HepG2 (cell line): Measurements from ENCODE around the gene TBL2. TPM values are rescaled to one million over a fixed set of nuclear protein-coding genes. Genes with fewer than 3 reads are reported as not detected.

ENCODE experiments used
- BCL3 ChIP-seq: sonication (generic); formaldehyde crosslinking; IDR thresholded peaks from 2 replicates; pipeline ENCODE4 v1.5.1; 2020; ENCODE audit warnings: mild to moderate bottlenecking, missing genetic modification reagents, moderate library complexity
- CTCF ChIP-seq: sonication (generic); formaldehyde crosslinking; IDR thresholded peaks from 2 replicates; pipeline ENCODE4 v1.5.0; 2020; ENCODE audit warnings: mild to moderate bottlenecking, missing genetic modification reagents, moderate library complexity
- FOXM1 ChIP-seq: sonication (generic); formaldehyde crosslinking; IDR thresholded peaks from 2 replicates; pipeline ENCODE4 v1.5.0; 2020; ENCODE audit warnings: missing genetic modification reagents
- MNT ChIP-seq: fragments of 450-650 bp; IDR thresholded peaks from 2 replicates; pipeline ENCODE4 v1.6.1; 2016
- NFYC ChIP-seq: IDR thresholded peaks from 2 replicates; pipeline ENCODE4 v1.6.1; 2016; ENCODE audit warnings: missing genetic modification reagents, missing compliant biosample characterization
- PRDM15 ChIP-seq: sonication (generic); formaldehyde crosslinking; IDR thresholded peaks from 2 replicates; pipeline ENCODE4 v1.4.0; 2020; ENCODE audit warnings: missing genetic modification reagents
- REPIN1 ChIP-seq: sonication (generic); formaldehyde crosslinking; IDR thresholded peaks from 2 replicates; pipeline ENCODE4 v1.8.0; 2022; ENCODE audit warnings: missing genetic modification reagents, low read depth, mild to moderate bottlenecking, borderline replicate concordance
- RFX5 ChIP-seq: IDR thresholded peaks from 2 replicates; pipeline ENCODE4 v1.6.1; 2011; ENCODE audit warnings: low read depth, low read length, improper control_type of control experiment
- ZBTB10 ChIP-seq: sonication (generic); formaldehyde crosslinking; IDR thresholded peaks from 2 replicates; pipeline ENCODE4 v1.4.0; 2020; ENCODE audit warnings: missing genetic modification reagents, borderline replicate concordance
- ZBTB25 ChIP-seq: IDR thresholded peaks from 2 replicates; pipeline ENCODE4 v1.6.1; 2018; ENCODE audit warnings: missing genetic modification reagents
- ZBTB33 ChIP-seq: sonication (generic); formaldehyde crosslinking; IDR thresholded peaks from 2 replicates; pipeline ENCODE4 v1.4.0; 2020; ENCODE audit warnings: missing genetic modification reagents
- ZNF790 ChIP-seq: sonication (generic); formaldehyde crosslinking; IDR thresholded peaks from 2 replicates; pipeline ENCODE4 v1.8.0; 2022; ENCODE audit warnings: missing genetic modification reagents, mild to moderate bottlenecking, borderline replicate concordance
- polyA plus RNA-seq, 8 experiments: library from polyadenylated mRNA; depleted of rRNA in 3 of 8; stranded (reverse) in 7 of 8; unstranded in 1 of 8; fragments of >200 nt; fragmentation: Illumina TruSeq in 4 of 8; extraction: Trizol in 4 of 8; gene quantifications; 2 replicates each; pipeline versions ENCODE4 v1.2.1 to v1.2.3, GENCODE V29; 2011 to 2016; ENCODE audit warnings: low read depth in 4 of 8, missing spikeins in 1 of 8, mixed read lengths in 1 of 8; ENCODE audit not compliant: insufficient read depth in 1 of 8
- total RNA-seq, 5 experiments: library from RNA; depleted of rRNA; stranded (reverse); fragments of >200 nt; fragmentation: Illumina TruSeq; extraction: Trizol; gene quantifications; 2 replicates each; pipeline ENCODE4 v1.2.3, GENCODE V29; 2016; ENCODE audit warnings: low read depth in 1 of 5

Gene TBL2
- total and polyA plus RNA-seq, 2 of the 13 experiments (the other 11 are each of a cell fraction or from before 2014, with no cell fraction given): 43.4 to 47.2 TPM

GRCh38 chr7:73557397-73558257, 20.8 kb downstream of the TBL2 start, which contains the start of gene BCL7B (continued):
- TF ChIP-seq BCL3 (peak; percentile 92), CTCF (CRISPR knock-in tag) (0 out of 2 replicates have a peak, but pooled peaks have one; percentile 13), ZBTB10 (peak; percentile 91), RFX5 (no peak), NFYC (CRISPR knock-in tag) (peak; percentile 10; the same call in 1 of the 2 replicates), ZBTB33 (CRISPR knock-in tag) (peak; percentile 7; the same call in 1 of the 2 replicates), ZBTB25 (no peak; the same call in 1 of the 2 replicates), ZNF790 (CRISPR knock-in tag) (peak; percentile 99; the same call in 1 of the 2 replicates), PRDM15 (CRISPR knock-in tag) (0 out of 2 replicates have a peak, but pooled peaks have one; percentile 42), REPIN1 (CRISPR knock-in tag) (peak; percentile 83), FOXM1 (CRISPR knock-in tag) (peak; percentile 73; the same call in 1 of the 2 replicates), MNT (no peak)
